CD14-positive monocyte (primary cell): ENCODE data around the gene ARID4B. TPM values are rescaled to one million over a fixed set of nuclear protein-coding genes. Genes with fewer than 3 reads are reported as not detected.
A peak's percentile ranks its signal among the peaks of the same experiment; 100 is the strongest.

Source experiments
- DNase-seq, 3 donors: peaks; one replicate each; pipeline ENCODE4 v3.0.0-alpha.2; 2011 to 2022
- H2AFZ ChIP-seq: 2 replicates; pipeline ENCODE4 v1.6.0; 2012; ENCODE audit warnings: mild to moderate bottlenecking, low read depth, low read length, inconsistent platforms; ENCODE audit not compliant: insufficient read depth, poor library complexity, severe bottlenecking
- H3K27ac ChIP-seq, 2 donors: 1 replicate in 1 of 2; 2 replicates in 1 of 2; pipeline ENCODE4 v1.5.1; 2012 to 2013; ENCODE audit warnings: low read length in 2 of 2, control low read depth in 1 of 2, inconsistent platforms in 1 of 2, low read depth in 1 of 2, mild to moderate bottlenecking in 1 of 2
- H3K27me3 ChIP-seq, 2 donors: one replicate each; pipeline versions ENCODE4 v1.6.0 to v1.6.1; 2011 to 2013; ENCODE audit warnings: low read length in 2 of 2; ENCODE audit not compliant: control insufficient read depth in 2 of 2, insufficient read depth in 2 of 2
- H3K36me3 ChIP-seq, 2 donors: replicated peaks in 1 of 2; 1 replicate in 1 of 2; 2 replicates in 1 of 2; pipeline versions ENCODE4 v1.5.1 to v1.6.1; 2012 to 2013; ENCODE audit warnings: low read length in 2 of 2, control low read depth in 1 of 2, inconsistent platforms in 1 of 2, mild to moderate bottlenecking in 1 of 2; ENCODE audit not compliant: insufficient read depth in 2 of 2, control insufficient read depth in 1 of 2
- H3K4me1 ChIP-seq, 2 donors: 1 replicate in 1 of 2; 2 replicates in 1 of 2; pipeline versions ENCODE4 v1.5.1 to v1.6.1; 2012 to 2013; ENCODE audit warnings: low read length in 2 of 2, control low read depth in 1 of 2, inconsistent platforms in 1 of 2, mild to moderate bottlenecking in 1 of 2, moderate library complexity in 1 of 2; ENCODE audit not compliant: insufficient read depth in 2 of 2, control insufficient read depth in 1 of 2
- H3K4me2 ChIP-seq: replicated peaks from 2 replicates; pipeline ENCODE3; 2012; ENCODE audit warnings: low read length, moderate library complexity, mild to moderate bottlenecking; ENCODE audit not compliant: poor library complexity, severe bottlenecking; ENCODE audit errors: extremely low read depth
- H3K4me3 ChIP-seq, 3 experiments: fragments of 200-600 bp in 1 of 3; sonication (generic) in 1 of 3; replicated peaks in 1 of 3; 1 replicate in 2 of 3; 2 replicates in 1 of 3; pipeline ENCODE4 v1.5.1; 2011 to 2013; ENCODE audit warnings: low read length in 3 of 3, mild to moderate bottlenecking in 3 of 3, control low read depth in 2 of 3, low read depth in 2 of 3, inconsistent platforms in 1 of 3, moderate library complexity in 1 of 3
- H3K79me2 ChIP-seq: 2 replicates; pipeline ENCODE4 v1.6.0; 2012; ENCODE audit warnings: mild to moderate bottlenecking, control low read depth, inconsistent platforms, low read length, moderate library complexity; ENCODE audit not compliant: insufficient read depth
- H3K9ac ChIP-seq: 2 replicates; pipeline ENCODE4 v1.6.0; 2017; ENCODE audit warnings: low read length, mild to moderate bottlenecking; ENCODE audit not compliant: insufficient read depth, poor library complexity, severe bottlenecking
- H3K9me3 ChIP-seq, 2 donors: replicated peaks in 1 of 2; 1 replicate in 1 of 2; 2 replicates in 1 of 2; pipeline versions ENCODE4 v1.5.1 to v1.6.1; 2012 to 2013; ENCODE audit warnings: low read length in 2 of 2, control low read depth in 1 of 2; ENCODE audit not compliant: control insufficient read depth in 1 of 2, insufficient read depth in 1 of 2
- H4K20me1 ChIP-seq: 2 replicates; pipeline ENCODE4 v1.6.0; 2012; ENCODE audit warnings: mild to moderate bottlenecking, low read length, control low read depth, moderate library complexity; ENCODE audit not compliant: insufficient read depth
- H3K27ac Mint-ChIP-seq, 7 donors: one replicate each; pipeline ENCODE4 v1.8.0; 2020; ENCODE audit warnings: mild to moderate bottlenecking in 7 of 7, mixed read lengths in 7 of 7, moderate library complexity in 6 of 7, inconsistent platforms in 2 of 7
- H3K27me3 Mint-ChIP-seq, 3 donors: one replicate each; pipeline ENCODE4 v1.8.0; 2021 to 2022; ENCODE audit warnings: low read depth in 3 of 3, mild to moderate bottlenecking in 3 of 3, mixed read lengths in 3 of 3, moderate library complexity in 3 of 3, inconsistent platforms in 1 of 3
- H3K36me3 Mint-ChIP-seq, 2 donors: one replicate each; pipeline ENCODE4 v1.8.0; 2020; ENCODE audit warnings: mixed read lengths in 2 of 2, inconsistent platforms in 1 of 2, mild to moderate bottlenecking in 1 of 2
- H3K4me1 Mint-ChIP-seq: one replicate; pipeline ENCODE4 v1.8.0; 2020; ENCODE audit warnings: mild to moderate bottlenecking, mixed read lengths
- H3K4me3 Mint-ChIP-seq, 2 donors: one replicate each; pipeline ENCODE4 v1.8.0; 2020; ENCODE audit warnings: mild to moderate bottlenecking in 2 of 2, mixed read lengths in 2 of 2, moderate library complexity in 1 of 2
- H3K9me3 Mint-ChIP-seq, 7 donors: one replicate each; pipeline ENCODE4 v1.8.0; 2020 to 2022; ENCODE audit warnings: mixed read lengths in 7 of 7, mild to moderate bottlenecking in 6 of 7, moderate library complexity in 6 of 7, inconsistent platforms in 2 of 7
- CTCF ChIP-seq: fragments of 200-600 bp; IDR thresholded peaks from one replicate; pipeline ENCODE4 v1.8.0; 2022; ENCODE audit warnings: antibody characterized with exemption, mild to moderate bottlenecking
- WGBS: methylation state at CpG from one replicate; pipeline ENCODE4 v1.1.5; 2013; ENCODE audit warnings: missing lambda C conversion rate; ENCODE audit not compliant: insufficient coverage; 5-methylcytosine and 5-hydroxymethylcytosine counted together
- intact Hi-C, 2 donors: fragments of 100-400 bp; cut with micrococcal nuclease; formaldehyde crosslinking; loops; one replicate each; pipeline versions ENCODE4 v1.15.0 to v1.15.1; 2023
- polyA plus RNA-seq, 3 donors: library from polyadenylated mRNA; depleted of rRNA in 1 of 3; unstranded in 2 of 3; stranded (reverse) in 1 of 3; fragments of 300-500 nt in 2 of 3; fragments of >200 nt in 1 of 3; fragmentation: Illumina TruSeq in 2 of 3; gene quantifications; 1 replicate in 2 of 3; 2 replicates in 1 of 3; pipeline ENCODE4 v1.2.3, GENCODE V29; 2012 to 2021

ARID4B gene
- polyA plus RNA-seq, 3 donors, result 9.3 to 15.4 (median 11.1) TPM

- no peak for TF ChIP-seq CTCF
- Mint-ChIP-seq H3K27ac (peak overlapping the region in 1 of 7 donors; percentile 16), H3K36me3 (no peaks in the 10 kb centered on the region), H3K4me1 (peaks cover 27% of the 10 kb centered on the region), H3K9me3 (peaks cover 0 to 7% (median 2%) of the 10 kb centered on the region in 7 donors), H3K27me3 (peaks cover 0 to 2% (median 0%) of the 10 kb centered on the region in 3 donors), H3K4me3 (no peak overlapping the region)
- H3K9ac ChIP-seq, result no peak overlapping the region
- peaks cover 100% of the 10 kb centered on the region for H4K20me1 ChIP-seq
- H3K27ac ChIP-seq, result no peak overlapping the region
- no peak overlapping the region for H3K4me2 ChIP-seq
- peaks cover 98% of the 10 kb centered on the region for H3K79me2 ChIP-seq
- H3K27me3 ChIP-seq, result no peaks in the 10 kb centered on the region
- H3K4me3 ChIP-seq, result no peak overlapping the region
- H2AFZ ChIP-seq, result no peak overlapping the region
- 75% methylated on average over 2 of the region's 2 CpGs for WGBS
- no peaks in the 10 kb centered on the region for H3K4me1 ChIP-seq
- intact Hi-C loops, result no loop called here
- H3K36me3 ChIP-seq, result no peaks in the 10 kb centered on the region
- no peak for DNase-seq
- H3K9me3 ChIP-seq, result no peaks in the 10 kb centered on the region
Measured at GRCh38 chr1:235298758-235299157, 29.2 kb downstream of the ARID4B start.

- no peaks in the 10 kb centered on the region for H3K36me3 ChIP-seq
- peaks cover 98% of the 10 kb centered on the region for H3K79me2 ChIP-seq
- H3K4me3 ChIP-seq, result no peak overlapping the region
- Mint-ChIP-seq H3K36me3 (no peaks in the 10 kb centered on the region), H3K4me3 (no peak overlapping the region), H3K4me1 (peaks cover 34% of the 10 kb centered on the region), H3K27ac (no peak overlapping the region), H3K9me3 (peaks cover 0 to 7% (median 2%) of the 10 kb centered on the region in 7 donors), H3K27me3 (peaks cover 0 to 2% (median 0%) of the 10 kb centered on the region in 3 donors)
- H3K9ac ChIP-seq, result no peak overlapping the region
- TF ChIP-seq CTCF, result no peak
- no peaks in the 10 kb centered on the region for H3K27me3 ChIP-seq
- no peak for DNase-seq
- no peak overlapping the region for H2AFZ ChIP-seq
- no peak overlapping the region for H3K27ac ChIP-seq
- H3K4me2 ChIP-seq, result no peak overlapping the region
- WGBS, result 80% methylated on average over 1 of the region's 3 CpGs
- peaks cover 2 to 4% of the 10 kb centered on the region in 2 donors for H3K4me1 ChIP-seq
- H3K9me3 ChIP-seq, result no peaks in the 10 kb centered on the region
- H4K20me1 ChIP-seq, result peaks cover 100% of the 10 kb centered on the region
- intact Hi-C loops, result no loop called here
Measured at GRCh38 chr1:235297579-235297978, 30.4 kb downstream of the ARID4B start.
